GM19351 (cell line): ENCODE data around the gene PSMG4.

Experiments used
- ATAC-seq: cut with Tn5 transposase; IDR thresholded peaks from one replicate; pipeline ENCODE4 v1.9.1; 2021; ENCODE audit warnings: mild to moderate bottlenecking, moderate library complexity; ENCODE audit not compliant: unreplicated experiment

The PSMG4 gene

DNA sequence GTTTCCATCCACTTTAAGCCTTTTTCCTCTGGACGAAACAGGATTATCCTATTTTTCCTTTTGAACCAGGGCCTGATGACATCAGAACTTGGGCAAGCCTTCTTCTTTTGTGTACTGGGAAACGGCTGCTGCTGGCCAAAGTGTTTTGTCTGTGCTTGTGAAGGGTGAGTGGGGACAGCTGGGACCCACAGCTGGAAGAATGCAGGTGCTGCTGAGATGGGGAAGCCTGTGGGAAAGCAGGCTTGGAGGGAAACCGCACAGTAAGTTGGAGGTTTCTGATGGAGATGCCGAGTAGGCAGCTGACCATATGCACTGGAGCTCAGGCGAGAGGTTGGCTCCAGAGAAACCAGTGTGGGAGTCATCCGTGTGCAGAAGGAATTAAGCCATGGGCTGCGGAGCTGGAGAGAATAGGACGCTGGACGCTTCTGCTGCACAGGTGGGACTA is 8.5 kb upstream of the PSMG4 start:
- ATAC-seq, result no peak

DNA sequence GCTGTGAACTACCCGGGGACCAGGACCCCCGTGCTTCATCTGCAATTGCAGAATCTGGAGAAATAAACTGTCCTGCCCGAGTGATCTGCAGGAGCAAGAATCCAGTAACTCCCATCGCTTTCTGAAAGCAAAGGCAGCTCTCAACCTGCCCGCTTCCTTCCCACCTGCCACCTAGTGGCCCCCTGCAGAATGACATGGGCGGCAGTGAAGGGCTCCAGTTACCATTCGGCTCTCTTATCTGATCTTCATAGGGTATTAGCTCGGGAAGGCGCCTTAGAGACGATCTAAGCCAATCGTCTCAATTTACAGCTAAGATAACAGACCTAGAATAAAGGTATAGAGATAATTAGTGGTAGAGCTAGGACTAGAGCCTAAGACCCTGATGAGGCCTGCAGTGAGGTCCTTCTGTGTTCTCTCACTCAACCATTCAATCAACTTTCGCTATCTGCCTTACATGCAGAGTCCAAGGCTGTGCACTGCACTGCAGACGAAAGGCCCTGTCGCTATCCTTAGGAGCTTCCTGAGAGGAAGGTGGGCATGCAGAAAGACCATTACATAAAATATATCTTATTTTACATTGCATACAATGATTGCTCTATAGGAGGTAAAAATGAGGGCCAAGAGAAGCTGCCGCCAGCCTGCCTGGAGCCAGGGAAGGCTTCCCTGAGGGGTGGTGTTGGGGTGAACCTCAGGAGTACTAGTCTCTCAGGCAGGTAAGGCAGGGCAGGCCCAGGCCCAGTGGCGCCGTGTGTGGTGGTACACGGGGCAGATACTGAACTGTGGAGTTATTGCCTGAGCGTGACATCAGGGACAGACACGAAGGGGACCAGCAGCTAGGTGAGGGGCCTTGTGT is 7.1 kb upstream of the PSMG4 start:
- ATAC-seq, result peak; percentile 82

DNA sequence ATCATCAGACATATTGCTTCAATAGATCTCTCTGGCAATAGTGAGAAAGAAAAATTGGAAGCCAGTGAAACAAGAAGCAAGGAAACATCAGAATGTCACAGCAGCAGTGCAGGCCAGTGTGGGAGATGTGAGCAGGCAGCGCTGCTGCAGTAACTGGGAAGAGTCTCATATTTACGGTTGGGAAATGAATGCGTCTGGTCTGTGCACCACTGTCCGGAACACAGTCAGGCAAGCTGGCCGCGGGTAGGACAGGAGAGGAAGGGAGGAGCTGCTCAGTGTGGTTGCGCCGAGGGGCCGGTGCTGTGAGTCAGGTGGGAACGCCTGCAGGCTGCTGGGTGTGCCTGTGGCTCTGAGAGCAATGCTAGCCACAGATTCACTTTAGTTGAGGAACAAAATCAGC is 6.4 kb upstream of the PSMG4 start:
- ATAC-seq, result no peak

DNA sequence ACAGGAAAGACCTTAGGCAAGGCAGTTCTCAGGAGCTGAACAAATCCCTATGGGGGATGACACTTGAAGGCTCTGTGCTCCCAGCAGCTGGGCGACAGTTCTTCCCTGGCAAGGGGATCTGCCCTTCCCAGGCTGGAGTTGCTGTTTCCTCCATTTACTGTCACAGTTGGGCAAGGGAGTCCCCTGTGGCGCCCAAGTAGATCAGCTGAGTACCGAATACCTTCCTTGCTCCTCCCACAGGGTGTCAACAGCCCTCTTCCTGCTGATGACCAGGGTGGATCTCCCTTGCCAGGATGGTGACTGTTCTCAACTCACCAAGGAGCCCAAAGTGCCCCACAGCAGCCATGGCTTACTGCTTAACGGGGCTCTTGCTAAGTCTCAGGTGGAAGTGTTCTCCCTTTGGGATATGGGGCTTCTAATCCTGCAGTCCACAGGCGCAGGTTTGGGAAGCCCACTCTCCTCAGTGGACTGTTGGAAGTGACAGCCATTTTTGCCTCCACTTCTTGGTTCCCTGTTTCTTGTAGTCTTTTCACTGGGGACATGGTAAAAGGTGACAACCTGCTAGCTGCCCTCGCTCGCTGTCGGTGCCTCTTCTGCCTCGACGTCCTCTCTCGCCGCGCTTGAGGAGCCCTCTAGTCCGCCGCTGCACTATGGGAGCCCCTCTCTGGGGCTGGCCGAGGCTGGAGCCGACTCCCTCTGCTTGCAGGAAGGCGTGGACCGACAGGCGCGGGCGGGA is 5.7 kb upstream of the PSMG4 start:
- ATAC-seq, result no peak

DNA sequence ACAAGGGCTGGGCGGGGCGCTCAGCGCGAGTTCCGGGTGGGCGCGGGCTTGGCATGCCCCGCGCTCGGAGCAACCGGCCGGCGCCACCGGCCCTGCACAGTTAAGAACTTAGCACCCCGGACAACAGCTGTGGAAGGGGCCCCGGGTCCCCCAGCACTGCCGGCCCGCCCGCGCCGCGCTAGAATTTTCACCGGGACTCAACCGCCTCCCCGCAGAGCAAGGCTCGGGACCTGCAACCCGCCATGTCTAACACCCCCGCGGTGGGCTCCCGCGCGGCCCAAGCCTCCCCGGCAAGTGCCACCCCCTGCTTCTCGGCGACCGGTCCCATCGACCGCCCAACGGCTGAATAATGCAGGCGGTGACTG is 5.2 kb upstream of the PSMG4 start:
- ATAC-seq, result no peak

DNA sequence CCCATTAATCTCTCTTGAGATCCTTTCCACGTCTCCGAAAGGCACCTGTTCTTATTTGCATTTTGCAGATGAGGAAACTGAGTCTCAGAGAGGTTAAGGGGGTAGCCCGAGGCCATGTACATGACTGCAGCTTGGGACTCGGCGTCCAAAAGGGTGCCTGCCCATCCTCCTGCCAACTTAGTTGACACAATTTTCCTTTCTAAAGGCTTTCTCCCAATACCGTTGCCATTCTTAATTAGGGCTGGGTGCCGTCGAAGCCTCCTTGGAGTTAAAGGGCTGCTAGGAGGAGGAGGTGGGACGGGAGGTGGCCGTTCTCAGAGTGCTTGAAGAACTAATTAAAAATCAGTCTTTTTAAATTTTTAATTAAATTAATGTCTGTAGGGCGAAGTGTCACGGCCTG is 546 bp upstream of the PSMG4 start:
- no peak for ATAC-seq

DNA sequence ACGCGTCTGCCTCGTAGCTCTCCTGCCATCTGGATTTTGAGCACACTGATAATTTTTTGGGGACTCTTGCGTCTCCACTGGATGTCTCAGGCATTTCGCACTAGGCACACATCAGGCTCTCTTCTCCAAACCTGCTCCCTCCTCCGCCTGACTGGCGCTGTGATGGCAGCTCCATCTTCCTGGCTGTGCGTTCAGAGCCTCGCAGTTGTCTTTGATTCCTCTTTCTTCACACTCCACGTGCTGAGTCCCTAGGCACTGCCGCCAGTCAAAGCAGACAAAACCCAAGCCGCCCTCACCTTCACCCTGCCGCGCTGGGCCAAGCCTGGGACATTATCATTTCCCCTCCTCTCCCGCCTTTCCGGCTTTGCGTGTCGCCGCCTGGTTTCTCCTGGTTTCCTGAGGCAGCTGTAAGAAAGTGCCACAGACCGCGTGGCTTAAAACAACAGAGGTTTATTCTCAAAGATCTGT is 778 bp downstream of the PSMG4 start:
- ATAC-seq, result peak; percentile 36

DNA sequence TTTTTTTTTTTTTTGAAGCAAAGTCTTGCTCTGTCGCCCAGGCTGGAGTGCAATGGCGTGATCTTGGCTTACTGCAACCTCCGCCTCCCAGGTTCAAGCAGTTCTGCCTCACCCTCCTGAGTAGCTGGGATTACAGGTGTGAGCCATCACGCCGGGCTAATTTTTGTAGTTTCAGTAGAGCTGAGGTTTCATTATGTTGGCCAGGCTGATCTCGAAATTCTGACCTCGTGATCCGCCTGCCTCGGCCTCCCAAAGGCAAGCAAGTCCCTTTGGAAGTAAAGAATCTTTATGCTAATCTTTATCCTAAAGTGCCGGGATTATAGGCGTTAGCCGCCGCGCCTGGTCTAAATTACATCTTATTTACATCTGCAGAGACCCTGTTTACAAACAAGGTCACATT is 1.5 kb downstream of the PSMG4 start:
- no peak for ATAC-seq

DNA sequence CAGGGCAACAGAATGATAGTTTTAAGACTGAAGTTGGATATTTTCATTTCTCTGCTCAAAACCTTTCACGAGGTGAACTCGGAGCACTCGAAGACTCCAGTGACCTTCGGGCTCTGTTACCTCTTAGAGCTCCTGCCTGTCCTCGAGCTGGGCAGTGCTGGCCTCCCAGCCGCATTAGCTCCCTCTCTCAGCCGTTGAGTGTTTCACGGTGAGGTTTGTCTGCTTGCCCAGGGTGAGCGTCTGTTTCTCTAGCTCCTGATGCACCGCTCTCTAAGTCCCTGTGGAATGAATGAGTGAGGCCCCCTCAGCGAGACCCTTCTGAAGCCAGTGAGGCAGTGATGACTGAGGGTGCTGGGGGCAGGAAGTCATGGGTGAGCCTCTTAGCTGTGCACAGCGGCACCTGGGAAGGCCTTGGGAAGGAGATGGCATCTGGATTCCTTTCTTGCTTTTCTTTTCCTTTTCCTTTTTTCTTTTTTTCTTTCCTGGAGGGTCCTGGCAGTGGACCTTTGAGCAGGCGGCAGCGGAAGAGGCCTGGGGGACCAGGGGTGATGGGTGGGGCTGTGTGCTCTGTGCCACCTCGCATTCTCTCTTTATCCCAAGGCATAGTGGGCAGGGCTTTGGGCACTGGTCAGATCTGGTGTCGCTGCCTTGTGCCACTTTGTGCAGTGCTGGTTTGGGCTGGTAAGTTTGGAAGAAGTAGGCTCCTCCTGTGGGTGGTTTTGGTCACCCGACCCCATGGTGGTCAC is 2.2 kb downstream of the PSMG4 start:
- ATAC-seq, result no peak

DNA sequence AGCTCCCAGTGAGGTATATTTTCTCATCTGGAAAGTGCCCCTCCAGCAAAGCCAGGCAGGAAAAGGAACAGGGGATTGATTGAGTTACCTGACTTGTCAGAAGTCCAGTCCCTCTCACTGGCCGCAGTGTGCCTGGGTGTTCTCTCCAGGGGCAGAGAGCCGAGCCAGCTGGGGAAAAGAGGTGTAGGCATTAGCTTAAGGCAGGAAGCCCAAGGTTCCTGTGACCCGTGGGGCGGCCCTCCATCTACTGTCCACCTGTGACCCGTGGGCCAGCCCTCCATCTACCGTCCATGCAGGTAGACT is 2.7 kb downstream of the PSMG4 start:
- no peak for ATAC-seq

DNA sequence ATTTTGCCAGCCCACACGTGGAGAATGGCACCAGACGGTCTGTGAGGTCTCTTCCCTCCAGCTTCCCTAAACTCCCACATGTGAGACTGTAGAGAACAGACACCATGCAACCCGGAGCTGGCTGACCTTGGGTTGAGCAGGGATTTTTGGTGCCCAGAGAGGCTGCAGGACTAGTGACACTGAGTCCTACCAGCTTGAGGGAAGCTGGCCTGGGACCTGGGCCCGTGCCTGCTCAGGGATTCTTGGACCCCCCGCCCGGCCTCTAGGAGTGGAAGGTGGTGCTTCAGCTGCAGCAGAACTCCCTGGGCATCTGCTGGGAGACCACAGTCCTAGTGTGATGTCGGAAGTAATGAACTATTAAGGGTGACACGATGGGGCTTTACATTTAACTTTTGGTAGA is 3.2 kb downstream of the PSMG4 start:
- no peak for ATAC-seq

DNA sequence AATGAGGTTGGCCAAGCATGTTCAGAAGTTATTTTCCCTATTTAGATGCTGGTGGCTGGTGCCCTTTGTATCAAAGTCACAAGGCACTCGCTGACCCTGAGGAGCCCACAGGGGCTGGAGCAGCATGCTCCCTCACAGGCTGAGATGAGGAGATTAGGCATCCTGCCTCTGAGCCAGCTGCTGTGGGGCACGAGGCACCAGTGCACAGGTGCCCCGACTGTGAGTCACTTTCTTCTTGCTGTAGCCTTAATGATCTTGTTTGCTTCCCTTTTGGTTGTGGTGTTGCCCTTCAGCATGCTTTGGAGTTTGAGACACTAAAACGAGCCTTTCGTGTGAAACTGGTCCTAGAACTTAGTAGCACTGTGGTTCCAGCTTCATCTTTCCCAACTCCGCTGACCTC is 4.3 kb downstream of the PSMG4 start:
- ATAC-seq, result no peak

DNA sequence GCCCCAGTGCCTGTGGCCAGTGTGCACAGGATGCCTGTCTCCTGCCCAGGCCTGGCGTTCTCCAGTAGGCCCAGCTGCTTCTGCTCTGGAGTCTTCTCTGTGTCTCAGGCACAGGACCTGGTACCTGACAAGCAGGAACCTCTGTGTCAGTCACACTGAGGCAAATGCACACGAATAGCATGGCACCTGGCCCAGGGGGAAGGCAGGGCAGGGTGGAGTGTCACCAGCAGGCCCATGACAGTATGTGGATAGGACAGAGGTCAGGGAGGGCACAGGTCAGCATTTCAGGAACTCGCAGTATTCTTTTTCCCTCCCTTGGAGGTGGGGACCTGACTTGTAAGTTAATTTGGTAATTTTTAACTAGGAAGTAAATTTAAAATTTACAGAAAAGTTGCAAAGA is 5.6 kb downstream of the PSMG4 start:
- no peak for ATAC-seq

DNA sequence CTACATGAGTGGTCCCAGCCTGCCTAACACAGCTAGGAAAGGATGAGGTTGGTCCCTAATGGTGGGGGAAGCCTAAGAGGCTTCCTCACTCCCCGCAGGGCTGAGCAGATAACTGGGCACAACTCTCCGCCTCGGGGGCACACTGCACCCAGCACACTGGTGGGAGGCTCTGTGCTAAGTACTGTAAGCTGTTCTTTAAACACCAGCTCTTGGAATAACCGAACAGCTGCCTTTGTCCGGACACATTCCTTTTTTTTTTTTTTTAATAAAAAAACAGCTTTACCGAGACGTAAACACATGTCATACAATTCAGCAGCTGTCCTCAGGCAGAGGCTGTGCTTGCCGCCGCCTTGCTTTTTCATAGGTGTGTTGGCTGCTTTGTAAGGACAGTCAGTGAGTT is 6.9 kb downstream of the PSMG4 start:
- ATAC-seq, result no peak

DNA sequence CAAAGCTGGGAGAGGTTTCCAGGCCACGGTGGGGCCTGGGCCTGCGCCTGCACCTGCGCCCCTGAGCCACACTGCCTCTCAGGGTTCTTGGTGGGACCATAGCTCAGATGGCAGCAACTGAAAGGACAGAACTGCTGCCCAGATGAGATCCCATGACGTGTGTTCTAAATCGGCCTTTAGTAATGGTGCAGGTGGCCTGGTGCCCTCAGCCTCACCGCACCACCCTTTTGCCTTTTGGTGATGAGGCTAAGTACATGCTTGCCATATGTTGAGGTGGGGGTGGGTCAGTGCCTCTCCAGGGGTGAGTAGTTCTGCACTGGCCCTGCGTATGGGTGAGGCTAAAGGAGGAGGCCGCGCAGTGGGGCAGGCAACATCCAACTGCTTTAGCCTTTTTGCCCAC is 7.4 kb downstream of the PSMG4 start:
- ATAC-seq, result no peak

DNA sequence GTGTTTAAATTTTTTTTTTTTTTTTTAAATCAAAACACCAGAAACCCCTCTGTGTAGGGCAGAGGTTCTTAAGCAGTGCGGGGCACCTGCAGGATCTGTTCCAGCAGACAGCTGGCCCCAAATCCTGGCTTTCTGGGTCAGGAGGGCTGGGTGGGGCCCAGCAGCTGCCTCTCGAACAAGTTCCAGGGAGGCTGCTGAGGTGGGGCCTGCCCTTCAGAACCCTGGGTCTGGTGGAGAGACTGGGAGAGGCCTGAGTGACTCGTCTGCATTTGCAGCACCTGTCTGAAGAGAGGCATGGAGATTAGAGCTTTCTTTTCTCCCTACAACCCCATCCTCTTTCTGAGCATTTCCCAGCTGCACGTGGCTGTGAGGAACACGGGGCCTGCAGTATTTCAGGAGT is 8.4 kb downstream of the PSMG4 start:
- ATAC-seq, result no peak

DNA sequence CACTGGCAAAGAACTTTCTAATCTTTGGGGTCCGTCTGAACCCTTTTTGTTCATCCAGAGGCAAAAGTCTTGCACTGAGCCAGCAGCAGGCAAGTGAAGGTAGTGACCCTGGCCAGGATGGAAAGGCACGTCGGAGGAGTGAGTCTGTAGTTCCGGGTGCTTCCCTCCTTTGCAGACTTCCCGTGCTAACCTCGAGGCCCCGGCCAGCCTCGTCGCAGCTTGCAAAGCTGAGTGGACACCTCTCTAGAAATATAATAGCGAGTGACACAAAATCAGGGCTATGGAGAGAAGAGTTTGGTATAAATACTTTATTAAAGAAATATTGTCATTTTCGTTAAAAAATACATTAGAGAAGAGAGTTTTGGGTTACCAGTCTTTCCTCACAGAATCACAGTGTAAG is 9.9 kb downstream of the PSMG4 start:
- no peak for ATAC-seq

DNA sequence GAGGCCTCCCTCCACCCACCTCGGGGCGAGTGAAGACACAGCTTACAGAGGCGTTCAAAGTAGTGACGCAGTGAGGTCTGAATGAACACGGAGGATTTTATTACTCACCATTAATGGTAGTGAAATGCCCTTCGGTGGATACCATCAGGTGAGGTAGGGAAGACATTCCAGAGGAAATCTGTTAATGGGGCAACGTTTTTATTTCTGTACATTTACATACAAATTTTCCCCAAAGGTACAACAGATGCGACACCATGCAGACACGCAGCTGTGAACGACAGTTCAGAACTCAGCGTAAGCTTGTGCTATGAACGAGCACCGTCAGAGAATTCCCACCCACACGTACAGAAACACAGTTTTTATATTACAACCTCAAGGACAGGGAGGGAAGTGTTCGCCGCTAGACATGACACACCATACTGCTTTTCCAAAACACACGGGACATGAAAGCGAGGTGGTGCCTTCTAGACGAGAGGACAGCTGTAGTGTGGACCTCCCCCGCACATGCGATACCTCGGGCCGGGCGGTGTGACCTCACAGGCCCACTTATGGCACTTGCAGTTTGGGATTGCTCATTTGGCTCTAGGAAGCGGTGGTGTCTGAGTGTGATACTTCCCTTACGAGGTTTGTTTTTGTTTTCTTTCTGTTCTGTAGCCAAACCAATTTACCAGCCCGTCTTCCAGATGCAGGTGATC is 10.7 kb downstream of the PSMG4 start:
- ATAC-seq, result no peak

DNA sequence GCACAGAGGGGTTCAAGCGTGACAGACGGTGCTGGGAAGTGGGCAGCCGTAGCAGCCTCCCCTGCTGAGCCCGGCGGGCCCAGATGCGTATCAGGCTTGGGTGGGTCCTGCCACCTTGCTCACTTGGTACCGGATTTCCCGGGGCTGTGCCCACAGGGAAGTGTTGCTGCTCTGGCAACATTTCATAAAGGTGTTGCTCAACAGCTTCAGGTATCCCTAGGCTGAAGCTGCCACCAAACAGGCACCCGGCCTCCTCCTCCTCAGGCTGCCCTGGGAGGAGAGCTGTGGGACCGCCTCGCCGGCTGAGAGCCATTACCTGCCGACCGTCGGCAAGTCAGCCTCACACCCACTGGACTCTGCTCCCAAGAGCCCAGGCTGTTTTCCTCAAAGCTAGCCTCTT is 11.5 kb downstream of the PSMG4 start:
- ATAC-seq, result no peak

DNA sequence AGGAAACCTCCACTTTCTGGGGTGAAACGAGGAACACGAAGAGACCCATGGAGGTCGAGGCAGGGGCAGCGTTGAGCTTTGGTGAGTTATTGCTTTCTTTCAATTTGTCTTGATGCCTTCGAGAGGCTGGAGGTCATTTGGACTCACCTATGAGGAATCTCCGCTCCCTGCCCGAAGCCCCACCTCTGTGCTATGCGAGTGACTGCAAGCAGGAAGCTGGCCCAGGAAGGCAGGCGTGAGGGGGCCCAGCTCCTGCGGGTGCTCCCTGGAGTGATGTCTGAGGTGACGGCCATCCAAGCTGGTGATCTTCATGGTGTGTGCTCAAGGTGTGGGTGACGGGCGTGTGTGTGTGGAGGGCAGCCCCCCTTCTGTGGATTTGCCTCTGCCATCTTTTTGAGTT is 13.0 kb downstream of the PSMG4 start:
- no peak for ATAC-seq

DNA sequence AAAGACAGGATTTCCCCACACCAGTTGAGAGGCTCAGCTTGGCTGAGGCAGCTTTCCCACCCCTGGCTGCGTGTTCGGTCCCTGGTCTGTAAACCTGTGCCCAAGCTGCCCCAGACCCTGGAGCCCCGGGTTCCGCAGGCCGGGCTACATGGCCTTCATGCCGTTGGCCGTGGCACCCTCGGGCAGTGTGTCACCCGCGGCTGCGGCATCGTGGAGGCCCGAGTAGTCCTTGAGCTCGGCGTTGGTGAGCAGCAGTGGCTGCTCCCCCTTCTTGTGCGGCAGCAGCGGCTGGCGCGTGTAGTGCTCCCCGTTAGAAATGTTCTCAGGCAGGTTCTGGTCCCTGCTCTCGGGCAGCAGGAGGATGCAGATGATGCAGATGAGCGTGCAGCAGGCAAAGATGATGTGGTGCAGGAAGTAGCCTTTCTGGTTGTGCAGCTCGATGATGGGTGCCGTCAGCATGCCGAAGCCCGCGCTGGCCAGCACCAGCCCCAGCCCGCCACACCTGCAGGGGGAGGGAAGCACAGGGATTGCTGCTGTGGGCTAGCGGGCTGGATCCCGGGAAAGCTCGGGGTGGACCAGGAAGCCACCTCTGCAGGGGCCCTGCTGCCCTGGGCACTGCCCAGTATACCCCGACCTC is 14.3 kb downstream of the PSMG4 start:
- ATAC-seq, result no peak
